ENCODE results near the gene CELSR1.

Gene CELSR1

DNA sequence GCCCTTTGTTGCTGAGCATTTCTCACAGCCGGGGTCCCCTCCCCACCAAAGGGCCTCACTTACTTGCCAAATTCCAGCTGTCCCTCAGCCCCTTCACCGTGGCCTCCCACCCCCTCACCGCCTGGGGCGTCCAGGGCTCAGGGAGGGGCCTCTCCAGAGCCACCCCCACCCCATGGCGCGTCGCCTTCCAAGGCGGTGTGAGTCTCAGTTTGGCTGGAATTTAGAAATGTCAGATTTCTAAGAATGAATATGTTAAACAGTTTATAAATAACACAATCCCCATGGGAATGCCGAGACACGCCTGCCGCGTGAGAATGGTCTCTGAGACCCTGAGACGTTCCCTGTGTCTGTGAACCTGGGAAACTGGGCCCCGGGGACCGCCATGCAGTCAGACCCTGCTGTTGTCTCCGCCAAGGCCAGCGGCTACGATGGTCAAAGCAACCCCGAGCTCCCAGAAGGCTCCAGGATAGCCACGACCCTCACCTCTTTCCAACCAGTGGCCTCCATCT lies 28.9 kb downstream of the CELSR1 start:
- Histone ChIP-seq H3K79me2 (ENCODE audit: low read length) (no peaks in the 10 kb centered on the region), H3K9me3 (ENCODE audit: insufficient read depth, low read length) (no peaks in the 10 kb centered on the region), H3K27me3 (ENCODE audit: low read depth, low read length) (peaks cover 61% of the 10 kb centered on the region), H4K20me1 (ENCODE audit: insufficient read depth, low read length) (peaks cover 11% of the 10 kb centered on the region; the same call in 1 of the 2 replicates), H3K4me2 (ENCODE audit: low read length) (no peak overlapping the region), H3K4me1 (ENCODE audit: low read length) (peaks cover 23% of the 10 kb centered on the region), H3K27ac (ENCODE audit: low read length) (no peak overlapping the region), H3K4me3 (ENCODE audit: low read length) (no peak overlapping the region), H3K9ac (ENCODE audit: low read length) (no peak overlapping the region), H3K36me3 (replicated peaks; ENCODE audit: low read depth, low read length) (no peaks in the 10 kb centered on the region), H2AFZ (ENCODE audit: low read depth, low read length) (no peak overlapping the region)
- no peak for TF ChIP-seq EZH2phosphoT487 (IDR thresholded peaks at IDR 0.05; ENCODE audit: low read depth)
- TF ChIP-seq, protein P1, sequence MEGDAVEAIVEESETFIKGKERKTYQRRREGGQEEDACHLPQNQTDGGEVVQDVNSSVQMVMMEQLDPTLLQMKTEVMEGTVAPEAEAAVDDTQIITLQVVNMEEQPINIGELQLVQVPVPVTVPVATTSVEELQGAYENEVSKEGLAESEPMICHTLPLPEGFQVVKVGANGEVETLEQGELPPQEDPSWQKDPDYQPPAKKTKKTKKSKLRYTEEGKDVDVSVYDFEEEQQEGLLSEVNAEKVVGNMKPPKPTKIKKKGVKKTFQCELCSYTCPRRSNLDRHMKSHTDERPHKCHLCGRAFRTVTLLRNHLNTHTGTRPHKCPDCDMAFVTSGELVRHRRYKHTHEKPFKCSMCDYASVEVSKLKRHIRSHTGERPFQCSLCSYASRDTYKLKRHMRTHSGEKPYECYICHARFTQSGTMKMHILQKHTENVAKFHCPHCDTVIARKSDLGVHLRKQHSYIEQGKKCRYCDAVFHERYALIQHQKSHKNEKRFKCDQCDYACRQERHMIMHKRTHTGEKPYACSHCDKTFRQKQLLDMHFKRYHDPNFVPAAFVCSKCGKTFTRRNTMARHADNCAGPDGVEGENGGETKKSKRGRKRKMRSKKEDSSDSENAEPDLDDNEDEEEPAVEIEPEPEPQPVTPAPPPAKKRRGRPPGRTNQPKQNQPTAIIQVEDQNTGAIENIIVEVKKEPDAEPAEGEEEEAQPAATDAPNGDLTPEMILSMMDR (IDR thresholded peaks at IDR 0.05; ENCODE audit: low read depth, low read length) = no peak

DNA sequence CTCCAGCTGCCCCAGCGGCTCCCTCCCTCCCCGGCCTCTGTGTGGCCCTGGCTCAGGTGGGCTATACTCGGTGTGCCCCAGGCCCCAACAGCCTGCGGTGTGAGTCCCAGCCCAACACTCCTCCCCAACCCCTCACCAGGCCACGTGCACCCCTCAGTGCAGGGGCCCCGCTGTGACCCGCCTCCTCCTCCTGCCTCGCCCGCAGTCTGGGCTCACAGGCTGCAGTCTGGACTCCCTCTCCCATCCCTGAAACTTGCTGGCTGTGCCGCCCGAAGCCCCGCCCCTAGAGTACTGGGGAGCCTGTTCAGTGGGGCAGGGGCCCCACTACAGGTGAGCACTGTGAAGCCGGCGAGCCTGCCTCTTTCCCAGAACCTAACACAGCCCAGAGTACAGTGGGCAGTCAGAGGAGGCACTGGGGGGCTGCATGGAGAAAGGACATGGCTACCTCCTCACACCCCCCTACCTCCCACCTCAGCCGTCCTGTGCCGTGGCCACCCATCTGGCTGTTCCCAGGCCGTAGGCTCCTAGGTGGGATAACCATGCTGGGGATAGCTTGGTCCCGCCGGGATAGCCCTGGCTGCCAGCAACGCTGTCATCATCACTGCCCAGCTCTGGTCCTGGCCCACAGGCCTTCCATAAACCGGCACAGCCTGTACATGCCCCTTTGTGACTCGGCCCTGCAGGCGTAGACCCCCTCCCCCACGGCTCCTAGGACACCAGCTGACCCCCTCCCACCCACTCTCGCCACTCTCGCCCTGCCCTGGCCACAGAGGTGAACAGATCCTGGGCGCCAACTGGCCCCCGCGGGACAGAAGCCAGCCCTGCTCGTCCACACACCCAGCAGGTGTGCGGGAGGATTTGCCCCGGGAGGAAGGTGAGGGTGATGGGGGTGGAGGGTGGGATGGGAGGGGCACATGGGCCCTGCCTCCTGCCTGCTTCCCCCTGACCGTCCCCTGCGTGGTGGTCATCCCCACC lies 29.7 kb downstream of the CELSR1 start:
- no peaks in the 10 kb centered on the region for H3K36me3 ChIP-seq (replicated peaks; ENCODE audit: low read depth, low read length)
- no peak overlapping the region for H3K4me3 ChIP-seq (ENCODE audit: low read length)
- no peaks in the 10 kb centered on the region for H3K79me2 ChIP-seq (ENCODE audit: low read length)
- H3K9me3 ChIP-seq (ENCODE audit: insufficient read depth, low read length) = no peaks in the 10 kb centered on the region
- no peak overlapping the region for H3K9ac ChIP-seq (ENCODE audit: low read length)
- no peak overlapping the region for H3K4me2 ChIP-seq (ENCODE audit: low read length)
- TF ChIP-seq EZH2phosphoT487 (IDR thresholded peaks at IDR 0.05; ENCODE audit: low read depth) = no peak
- TF ChIP-seq, protein P1 (IDR thresholded peaks at IDR 0.05; ENCODE audit: low read depth, low read length) = no peak
- peaks cover 31% of the 10 kb centered on the region for H3K4me1 ChIP-seq (ENCODE audit: low read length)
- H3K27ac ChIP-seq (ENCODE audit: low read length) = no peak overlapping the region
- no peak overlapping the region for H2AFZ ChIP-seq (ENCODE audit: low read depth, low read length)
- peaks cover 65% of the 10 kb centered on the region for H3K27me3 ChIP-seq (ENCODE audit: low read depth, low read length)
- H4K20me1 ChIP-seq (ENCODE audit: insufficient read depth, low read length) = peaks cover 13% of the 10 kb centered on the region; the same call in 1 of the 2 replicates

DNA sequence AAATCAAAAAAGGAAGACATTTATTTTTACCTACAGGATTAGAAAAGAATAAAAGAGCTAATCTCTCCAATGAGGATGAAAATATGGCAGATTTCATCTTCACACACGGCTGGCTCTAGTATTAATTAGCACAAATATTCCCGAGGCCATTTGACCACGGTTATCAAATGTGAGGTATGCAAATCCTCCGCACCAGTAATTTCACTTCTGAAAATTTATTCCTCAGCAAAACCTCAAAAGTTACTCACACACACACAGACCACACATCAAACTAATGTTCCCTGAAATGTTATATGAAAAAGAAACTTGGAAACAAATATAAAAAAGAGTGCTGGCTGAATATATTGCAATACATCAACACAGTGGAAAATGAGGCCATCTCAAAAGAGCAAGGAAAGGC lies 32.8 kb downstream of the CELSR1 start:
- H3K4me3 ChIP-seq (ENCODE audit: low read length) = 0 out of 2 replicates have a peak overlapping the region, but pooled peaks have one; percentile 14
- H3K4me2 ChIP-seq (ENCODE audit: low read length) = peak overlapping the region; percentile 57
- no peak overlapping the region for H3K27ac ChIP-seq (ENCODE audit: low read length)
- no peaks in the 10 kb centered on the region for H3K9me3 ChIP-seq (ENCODE audit: insufficient read depth, low read length)
- TF ChIP-seq, protein P1 (IDR thresholded peaks at IDR 0.05; ENCODE audit: low read depth, low read length) = no peak
- TF ChIP-seq EZH2phosphoT487 (IDR thresholded peaks at IDR 0.05; ENCODE audit: low read depth) = no peak
- H3K79me2 ChIP-seq (ENCODE audit: low read length) = no peaks in the 10 kb centered on the region
- no peak overlapping the region for H3K9ac ChIP-seq (ENCODE audit: low read length)
- no peaks in the 10 kb centered on the region for H3K36me3 ChIP-seq (replicated peaks; ENCODE audit: low read depth, low read length)
- H3K4me1 ChIP-seq (ENCODE audit: low read length) = peaks cover 34% of the 10 kb centered on the region
- H2AFZ ChIP-seq (ENCODE audit: low read depth, low read length) = no peak overlapping the region
- peaks cover 77% of the 10 kb centered on the region for H3K27me3 ChIP-seq (ENCODE audit: low read depth, low read length)
- H4K20me1 ChIP-seq (ENCODE audit: insufficient read depth, low read length) = peaks cover 16% of the 10 kb centered on the region; the same call in 1 of the 2 replicates

Data from OCI-LY3 (cell line).